Measurements from ENCODE around the gene TM2D3. TPM values are rescaled to one million over a fixed set of nuclear protein-coding genes. Genes with fewer than 3 reads are reported as not detected.
A peak's percentile ranks its signal among the peaks of the same experiment; 100 is the strongest.

TM2D3 gene
- total and polyA plus RNA-seq, 2 experiments from 2014 or later: 49.0 to 58.3 TPM

DNA sequence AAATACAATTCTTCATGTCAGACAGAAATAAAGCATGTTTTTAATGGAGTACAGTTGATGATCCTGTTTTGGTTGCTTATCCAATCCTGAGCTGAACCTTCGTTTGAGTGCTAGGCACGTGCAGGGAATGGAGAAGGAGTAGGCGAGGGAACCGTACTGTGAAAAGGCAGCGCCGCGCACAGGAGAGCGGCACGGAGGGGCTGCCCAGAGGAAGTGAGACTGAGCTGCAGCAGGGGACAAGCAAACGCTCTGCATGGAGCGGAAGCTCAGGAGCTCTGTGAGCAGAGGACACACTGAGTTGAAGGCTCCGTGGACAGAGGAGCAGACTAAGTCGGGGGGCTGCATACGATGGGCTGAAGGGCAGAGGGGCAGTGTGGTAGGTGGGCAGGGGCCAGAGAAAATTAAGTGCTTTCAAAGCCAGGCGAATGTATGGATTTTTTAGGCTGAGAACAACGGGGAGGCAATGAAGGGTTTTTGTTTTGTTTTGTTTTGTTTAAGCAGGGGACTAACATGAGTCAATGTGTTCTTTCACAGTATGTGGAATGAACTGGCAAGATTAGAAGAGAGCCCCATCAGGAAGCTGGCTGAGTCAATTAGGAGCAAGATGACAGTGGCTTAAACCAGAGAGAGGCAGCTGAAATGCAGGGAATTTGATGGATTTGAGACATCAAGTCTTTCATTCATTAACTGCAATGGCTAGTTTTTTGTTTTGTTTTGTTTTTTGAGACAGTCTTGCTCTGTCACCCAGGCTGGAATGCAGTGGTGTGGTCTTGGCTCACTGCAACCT, 23.8 kb upstream of the TM2D3 start:
- peaks cover 18% of the 10 kb centered on the region; the same call in 1 of the 2 replicates for H3K36me3 ChIP-seq (ENCODE audit: low read depth)
- H3K4me2 ChIP-seq (ENCODE audit: unreplicated experiment): peak overlapping the region; percentile 89
- in situ Hi-C loops (cut with MboI): no loop called here
- H4K20me1 ChIP-seq (ENCODE audit: insufficient read depth): no peaks in the 10 kb centered on the region
- no peaks in the 10 kb centered on the region for H3K27me3 ChIP-seq (replicated peaks; ENCODE audit: insufficient read depth)
- no peaks in the 10 kb centered on the region for H3K9me2 ChIP-seq (ENCODE audit: insufficient read depth)
- H3K9ac ChIP-seq: peak overlapping the region; percentile 74
- H3K9me3 ChIP-seq (ENCODE audit: low read depth): no peaks in the 10 kb centered on the region
- no peaks in the 10 kb centered on the region for H3K79me2 ChIP-seq (ENCODE audit: insufficient read depth)
- peaks cover 39% of the 10 kb centered on the region for H3F3A ChIP-seq (ENCODE audit: insufficient read depth)
- WGBS, 2 experiments (ENCODE audit: low coverage in 1 of 2, low lambda C conversion rate in 2 of 2, missing lambda C conversion rate in 2 of 2): 73 to 76% methylated on average over 16 of the region's 16 CpGs
- peak overlapping the region; percentile 57 for H3K4me3 ChIP-seq
- DNase-seq: peak; percentile 94
- no peak for TF ChIP-seq EZH2phosphoT487 (IDR thresholded peaks at IDR 0.05; ENCODE audit: insufficient read depth, low read depth)
- TF ChIP-seq EZH2 (IDR thresholded peaks at IDR 0.05; ENCODE audit: insufficient read depth, poor library complexity, severe bottlenecking): no peak
- H3K27ac ChIP-seq: peak overlapping the region; percentile 93
- peaks cover 31% of the 10 kb centered on the region for H3K4me1 ChIP-seq (ENCODE audit: insufficient read depth)
- peak overlapping the region; percentile 39; the same call in 1 of the 2 replicates for H2AFZ ChIP-seq

DNA sequence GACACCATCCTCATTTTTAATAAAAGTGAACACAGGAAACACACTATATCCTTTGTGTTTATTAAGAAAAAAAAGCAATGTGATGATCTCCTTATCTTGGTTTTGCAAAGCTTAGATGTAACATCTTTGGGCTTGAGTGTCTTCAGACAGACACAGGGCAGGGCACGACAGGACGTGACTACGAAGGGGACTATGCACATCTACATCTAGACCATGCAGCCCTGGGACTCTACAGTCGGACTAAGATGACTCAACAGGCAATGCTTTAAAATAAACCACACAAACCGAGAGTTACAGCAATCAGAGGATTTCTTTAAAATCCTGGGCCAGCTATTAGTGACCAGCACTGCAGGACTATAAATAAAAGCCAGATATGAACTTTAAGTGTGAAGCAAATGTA, 22.8 kb upstream of the TM2D3 start:
- H3F3A ChIP-seq (ENCODE audit: insufficient read depth): peaks cover 39% of the 10 kb centered on the region
- no peaks in the 10 kb centered on the region for H3K9me2 ChIP-seq (ENCODE audit: insufficient read depth)
- peak overlapping the region; percentile 93 for H3K27ac ChIP-seq
- TF ChIP-seq EZH2phosphoT487 (IDR thresholded peaks at IDR 0.05; ENCODE audit: insufficient read depth, low read depth) (0 out of 2 replicates have a peak, but pooled peaks have one; percentile 24), EZH2 (IDR thresholded peaks at IDR 0.05; ENCODE audit: insufficient read depth, poor library complexity, severe bottlenecking) (no peak)
- peak; percentile 95 for DNase-seq
- H3K4me1 ChIP-seq (ENCODE audit: insufficient read depth): peaks cover 32% of the 10 kb centered on the region
- H2AFZ ChIP-seq: no peak overlapping the region
- WGBS, 2 experiments (ENCODE audit: low coverage in 1 of 2, low lambda C conversion rate in 2 of 2, missing lambda C conversion rate in 2 of 2): 0% methylated on average over 5 of the region's 5 CpGs
- H3K4me3 ChIP-seq: no peak overlapping the region
- H3K36me3 ChIP-seq (ENCODE audit: low read depth): peaks cover 20% of the 10 kb centered on the region; the same call in 1 of the 2 replicates
- H4K20me1 ChIP-seq (ENCODE audit: insufficient read depth): no peaks in the 10 kb centered on the region
- peak overlapping the region; percentile 74; the same call in 1 of the 2 replicates for H3K9ac ChIP-seq
- no peaks in the 10 kb centered on the region for H3K9me3 ChIP-seq (ENCODE audit: low read depth)
- peak overlapping the region; percentile 89 for H3K4me2 ChIP-seq (ENCODE audit: unreplicated experiment)
- H3K79me2 ChIP-seq (ENCODE audit: insufficient read depth): no peaks in the 10 kb centered on the region
- no peaks in the 10 kb centered on the region for H3K27me3 ChIP-seq (replicated peaks; ENCODE audit: insufficient read depth)
- in situ Hi-C loops (cut with MboI): no loop called here

DNA sequence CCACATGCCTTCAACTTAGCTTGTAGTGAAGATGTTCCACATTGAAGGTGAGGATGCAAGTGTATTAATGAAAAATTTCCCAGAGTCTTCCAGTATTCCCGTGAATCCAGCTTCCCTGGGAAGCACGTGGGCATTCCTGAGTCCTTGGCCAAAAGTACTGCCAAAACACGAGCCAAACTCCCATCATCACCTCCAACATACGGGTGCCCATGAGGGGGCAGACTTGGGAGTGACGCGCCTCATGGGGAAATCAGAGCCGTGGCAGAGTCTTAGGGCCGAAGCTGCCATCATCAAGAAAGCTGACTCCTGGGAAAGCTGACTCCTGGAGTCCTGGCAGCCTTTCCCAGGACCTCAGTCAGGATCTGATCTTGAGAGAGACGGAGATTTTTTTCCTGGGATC, 20.1 kb upstream of the TM2D3 start:
- H3K4me3 ChIP-seq: no peak overlapping the region
- H3K27me3 ChIP-seq (replicated peaks; ENCODE audit: insufficient read depth): no peaks in the 10 kb centered on the region
- H3K9ac ChIP-seq: no peak overlapping the region
- H3K9me2 ChIP-seq (ENCODE audit: insufficient read depth): no peaks in the 10 kb centered on the region
- H3K27ac ChIP-seq: no peak overlapping the region
- no peak for DNase-seq
- H4K20me1 ChIP-seq (ENCODE audit: insufficient read depth): no peaks in the 10 kb centered on the region
- no peak for TF ChIP-seq EZH2phosphoT487 (IDR thresholded peaks at IDR 0.05; ENCODE audit: insufficient read depth, low read depth)
- TF ChIP-seq EZH2 (IDR thresholded peaks at IDR 0.05; ENCODE audit: insufficient read depth, poor library complexity, severe bottlenecking): no peak
- H3K36me3 ChIP-seq (ENCODE audit: low read depth): peaks cover 14% of the 10 kb centered on the region; the same call in 1 of the 2 replicates
- WGBS, 2 experiments (ENCODE audit: low coverage in 1 of 2, low lambda C conversion rate in 2 of 2, missing lambda C conversion rate in 2 of 2): 78 to 82% methylated on average over 9 of the region's 9 CpGs
- in situ Hi-C loops (cut with MboI): no loop called here
- H3K79me2 ChIP-seq (ENCODE audit: insufficient read depth): no peaks in the 10 kb centered on the region
- peaks cover 30% of the 10 kb centered on the region for H3F3A ChIP-seq (ENCODE audit: insufficient read depth)
- no peaks in the 10 kb centered on the region for H3K9me3 ChIP-seq (ENCODE audit: low read depth)
- H2AFZ ChIP-seq: no peak overlapping the region
- H3K4me1 ChIP-seq (ENCODE audit: insufficient read depth): peaks cover 35% of the 10 kb centered on the region
- no peak overlapping the region for H3K4me2 ChIP-seq (ENCODE audit: unreplicated experiment)

DNA sequence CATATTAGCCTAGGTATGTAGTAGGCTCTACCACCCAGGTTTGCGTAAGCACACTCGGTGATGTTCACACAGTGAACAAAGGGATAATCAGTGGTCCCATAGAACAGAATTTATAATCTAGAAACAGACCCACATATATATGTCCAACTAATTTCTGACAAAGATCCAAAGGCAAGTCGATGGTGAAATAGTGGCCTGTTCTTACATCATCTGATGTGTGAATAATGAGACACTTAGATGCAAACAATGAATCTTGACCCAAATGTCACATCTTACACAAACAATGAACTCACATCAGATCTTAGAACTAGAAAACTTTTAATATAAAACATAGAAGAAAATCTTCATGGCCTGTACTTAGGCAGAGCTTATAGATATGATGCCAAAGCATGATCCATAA, 17.6 kb upstream of the TM2D3 start:
- Histone ChIP-seq H3K27me3 (replicated peaks; ENCODE audit: insufficient read depth) (no peaks in the 10 kb centered on the region), H3K9me2 (ENCODE audit: insufficient read depth) (no peaks in the 10 kb centered on the region), H4K20me1 (ENCODE audit: insufficient read depth) (no peaks in the 10 kb centered on the region), H3K4me1 (ENCODE audit: insufficient read depth) (peaks cover 10% of the 10 kb centered on the region), H2AFZ (no peak overlapping the region), H3K9me3 (ENCODE audit: low read depth) (no peaks in the 10 kb centered on the region), H3K36me3 (ENCODE audit: low read depth) (peaks cover 14% of the 10 kb centered on the region; the same call in 1 of the 2 replicates), H3K4me2 (ENCODE audit: unreplicated experiment) (peak overlapping the region; percentile 11), H3K9ac (no peak overlapping the region), H3K4me3 (no peak overlapping the region), H3K27ac (no peak overlapping the region), H3K79me2 (ENCODE audit: insufficient read depth) (no peaks in the 10 kb centered on the region), H3F3A (ENCODE audit: insufficient read depth) (peaks cover 6% of the 10 kb centered on the region; the same call in 1 of the 2 replicates)
- 81 to 90% methylated on average over 3 of the region's 3 CpGs for WGBS, 2 experiments (ENCODE audit: low coverage in 1 of 2, low lambda C conversion rate in 2 of 2, missing lambda C conversion rate in 2 of 2)
- peak; percentile 17 for DNase-seq
- in situ Hi-C loops (cut with MboI): no loop called here
- no peak for TF ChIP-seq EZH2 (IDR thresholded peaks at IDR 0.05; ENCODE audit: insufficient read depth, poor library complexity, severe bottlenecking)

Data from GM23248 (cell line).